ENCODE results near the gene STYXL1.

DNA sequence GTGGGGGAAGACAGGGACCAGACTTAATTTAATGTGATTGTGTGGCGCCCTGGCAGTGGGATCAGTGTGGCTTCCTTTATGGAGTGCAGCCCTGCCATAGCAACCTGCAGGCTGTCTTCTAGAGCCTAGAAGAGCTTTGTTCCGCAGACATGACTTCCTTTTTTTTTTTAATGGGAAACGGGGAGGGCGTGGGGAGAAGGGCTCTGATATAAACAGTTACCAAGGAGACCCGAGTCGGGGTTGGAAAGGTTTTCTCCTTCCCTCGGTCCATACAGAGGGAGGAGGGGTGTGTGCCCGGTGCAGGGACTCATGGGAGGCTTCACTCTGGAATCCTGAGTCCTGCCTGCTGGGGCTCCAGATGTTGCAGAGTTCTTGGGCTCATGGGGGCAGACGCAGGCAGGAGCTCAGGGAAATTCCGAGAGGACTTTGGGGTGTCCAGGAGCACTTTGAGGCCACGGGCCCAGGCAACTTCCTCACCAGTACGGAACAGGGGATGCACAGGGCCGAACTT is 80.3 kb downstream of the STYXL1 start:
- TF ChIP-seq, protein P1, sequence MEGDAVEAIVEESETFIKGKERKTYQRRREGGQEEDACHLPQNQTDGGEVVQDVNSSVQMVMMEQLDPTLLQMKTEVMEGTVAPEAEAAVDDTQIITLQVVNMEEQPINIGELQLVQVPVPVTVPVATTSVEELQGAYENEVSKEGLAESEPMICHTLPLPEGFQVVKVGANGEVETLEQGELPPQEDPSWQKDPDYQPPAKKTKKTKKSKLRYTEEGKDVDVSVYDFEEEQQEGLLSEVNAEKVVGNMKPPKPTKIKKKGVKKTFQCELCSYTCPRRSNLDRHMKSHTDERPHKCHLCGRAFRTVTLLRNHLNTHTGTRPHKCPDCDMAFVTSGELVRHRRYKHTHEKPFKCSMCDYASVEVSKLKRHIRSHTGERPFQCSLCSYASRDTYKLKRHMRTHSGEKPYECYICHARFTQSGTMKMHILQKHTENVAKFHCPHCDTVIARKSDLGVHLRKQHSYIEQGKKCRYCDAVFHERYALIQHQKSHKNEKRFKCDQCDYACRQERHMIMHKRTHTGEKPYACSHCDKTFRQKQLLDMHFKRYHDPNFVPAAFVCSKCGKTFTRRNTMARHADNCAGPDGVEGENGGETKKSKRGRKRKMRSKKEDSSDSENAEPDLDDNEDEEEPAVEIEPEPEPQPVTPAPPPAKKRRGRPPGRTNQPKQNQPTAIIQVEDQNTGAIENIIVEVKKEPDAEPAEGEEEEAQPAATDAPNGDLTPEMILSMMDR (IDR thresholded peaks at IDR 0.05), result no peak
- TF ChIP-seq POLR2A (IDR thresholded peaks at IDR 0.05) (no peak), POLR2AphosphoS5 (IDR thresholded peaks at IDR 0.05) (no peak)
